ENCODE results near the gene MAP3K19.
A peak's percentile ranks its signal among the peaks of the same experiment; 100 is the strongest.
"Not testable (repeated sequence)": the region's sequence is repeated elsewhere in the genome, so short reads cannot be mapped to it uniquely, and the experiment has no call there.

Gene MAP3K19

GRCh38 chr2:135047300-135047699, at the start of gene MAP3K19:
TSS of gene MAP3K19 (minus strand) at chr2:135047447. CDS start at chr2:135024647, 22,800 bp downstream.
- no peak for DNase-seq

DNA sequence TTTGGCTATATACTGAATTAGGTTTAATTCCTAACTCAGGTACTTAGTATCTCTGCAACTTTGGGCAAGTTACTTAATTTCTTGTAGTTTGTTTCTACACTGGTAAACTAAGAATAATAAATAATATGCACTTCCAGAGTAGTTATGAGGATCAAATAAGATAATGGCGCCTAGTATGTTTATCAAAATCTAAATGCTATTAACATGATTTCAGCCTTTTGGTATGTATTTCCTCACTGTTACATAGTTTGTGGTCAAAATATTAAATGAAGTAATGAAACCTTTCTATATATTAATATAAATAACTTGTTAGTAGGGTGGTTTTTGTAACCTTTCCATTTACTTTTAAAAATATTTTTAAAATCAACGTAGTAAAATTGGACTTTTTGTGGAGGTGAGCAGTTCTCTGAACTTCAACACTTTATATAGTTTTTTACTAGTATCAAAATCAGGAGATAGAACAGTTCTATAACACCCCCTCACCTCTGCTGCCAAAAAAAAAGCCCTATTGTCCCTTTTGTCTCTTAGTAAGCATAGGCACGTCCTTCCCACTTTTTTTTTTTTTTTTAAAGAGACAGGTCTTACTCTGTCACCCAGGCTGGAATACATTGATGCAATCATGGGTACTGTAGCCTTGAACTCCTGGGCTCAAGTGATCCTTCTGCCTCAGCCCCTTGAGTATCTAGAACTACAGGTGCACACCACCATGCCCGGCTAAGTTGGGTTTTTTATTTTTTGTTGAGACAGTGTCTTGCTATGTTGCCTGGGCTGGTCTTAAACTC, 49.6 kb upstream of the MAP3K19 start:
- no peak for DNase-seq

DNA sequence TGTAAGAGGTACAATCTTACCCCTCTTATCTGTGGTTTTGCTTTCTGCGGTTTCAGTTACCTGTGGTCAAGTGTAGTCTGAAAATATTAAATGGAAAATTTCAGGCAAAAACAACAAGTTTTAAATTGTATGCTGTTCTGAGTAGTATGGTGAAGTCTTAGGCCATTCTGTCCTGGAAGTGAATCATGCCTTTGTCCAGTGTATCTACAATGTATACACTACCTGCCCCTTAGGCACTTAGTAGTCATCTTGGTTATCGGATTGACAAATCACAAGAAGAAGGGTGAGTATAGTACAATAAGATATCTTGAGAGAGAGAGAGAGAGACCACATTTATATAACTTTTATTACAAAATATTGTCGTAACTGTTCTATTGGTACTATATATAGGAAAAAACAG, 48.3 kb upstream of the MAP3K19 start:
- no peak for DNase-seq

GRCh38 chr2:135094508-135094907, 47.3 kb upstream of the MAP3K19 start:
- no peak for DNase-seq

DNA sequence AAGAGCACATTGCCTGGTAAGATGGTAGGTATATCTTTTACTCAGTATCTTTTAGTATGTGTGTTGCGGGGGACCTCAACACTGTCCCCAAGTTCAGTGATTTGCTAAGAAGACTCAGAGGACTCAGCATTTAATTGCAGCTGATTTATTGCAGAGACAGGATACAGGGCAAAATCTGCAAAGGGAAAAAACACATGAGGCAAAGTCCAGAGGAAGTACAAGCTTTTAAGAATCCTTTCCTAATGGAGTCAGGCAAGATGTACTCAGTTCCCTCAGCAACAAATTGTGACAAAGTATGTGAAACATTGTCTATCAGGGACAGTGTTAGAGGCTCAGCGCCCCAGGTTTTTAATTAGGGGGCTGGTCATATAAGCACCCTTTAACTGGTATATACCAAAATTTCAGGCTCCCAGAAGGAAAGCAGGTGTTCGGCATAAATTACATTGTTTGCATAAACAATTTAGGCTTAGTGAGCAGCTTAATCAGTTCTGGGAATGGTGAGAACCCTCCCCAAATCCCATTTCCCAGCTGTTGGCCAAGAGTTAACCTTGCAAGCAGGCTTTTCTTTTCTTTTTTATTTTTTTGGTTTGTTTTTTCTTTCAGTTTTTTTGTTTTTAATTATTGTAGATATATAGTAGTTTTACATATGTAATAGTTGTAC, 46.6 kb upstream of the MAP3K19 start:
- no peak for DNase-seq

DNA sequence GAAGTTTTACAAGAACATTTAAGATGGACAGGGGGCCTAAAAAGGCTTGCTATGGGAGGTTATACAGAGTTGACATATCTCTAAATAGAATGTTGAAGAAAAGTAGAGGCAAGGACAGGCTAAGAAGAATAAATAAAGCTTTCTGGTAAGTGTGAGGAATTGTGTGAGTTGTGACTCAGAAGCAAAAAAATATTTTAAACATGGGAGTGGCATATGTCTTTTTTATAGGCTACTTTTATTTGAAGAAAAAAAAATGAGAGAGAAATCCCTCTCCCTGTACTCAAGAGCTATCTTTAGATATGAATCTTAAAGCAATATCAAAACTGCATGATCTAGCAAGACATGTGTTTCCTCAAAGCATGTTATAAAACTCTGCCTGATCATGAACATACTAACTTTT, 45.9 kb upstream of the MAP3K19 start:
- DNase-seq: no peak

GRCh38 chr2:135091681-135092080, 44.4 kb upstream of the MAP3K19 start:
- no peak for DNase-seq

- not testable (repeated sequence) for DNase-seq
Measured at GRCh38 chr2:135089597-135089996, 42.4 kb upstream of the MAP3K19 start.

DNA sequence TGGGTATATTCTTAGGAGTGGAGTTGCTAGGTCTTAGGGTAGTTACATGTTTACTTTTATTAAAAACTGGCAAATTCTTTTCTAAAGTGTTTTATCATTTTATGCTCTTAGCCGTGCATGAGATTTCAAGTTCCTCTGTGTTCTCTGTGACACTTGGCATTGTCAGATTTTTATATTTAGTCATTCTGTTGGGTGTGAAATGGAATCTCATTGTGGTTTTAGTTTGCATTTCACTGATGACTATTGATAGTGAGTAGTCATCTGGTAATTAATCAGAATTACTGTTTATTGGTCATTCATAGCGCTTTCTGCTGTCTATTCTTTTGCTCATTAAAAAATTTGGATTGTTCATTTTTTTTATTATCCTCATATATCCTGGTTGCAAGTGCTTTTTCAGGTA, 39.0 kb upstream of the MAP3K19 start:
- no peak for DNase-seq

DNA sequence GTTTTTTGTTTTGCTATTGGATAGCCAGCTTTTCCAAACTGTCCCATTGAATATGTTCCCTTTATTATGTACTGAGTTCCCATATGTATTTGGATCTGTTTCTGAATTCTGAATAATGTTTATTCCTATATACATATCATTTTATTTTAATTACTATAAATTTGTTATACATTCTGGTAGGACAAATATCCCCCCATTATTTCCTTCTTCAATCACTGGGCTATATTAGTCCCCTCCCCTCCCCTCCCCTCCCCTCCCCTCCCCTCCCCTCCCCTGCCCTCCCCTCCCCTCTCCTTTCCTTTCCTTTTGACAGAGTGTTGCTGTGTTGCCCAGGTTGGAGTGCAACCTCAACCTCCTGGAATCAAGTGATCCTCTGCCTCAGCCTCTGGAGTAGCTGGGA, 31.2 kb upstream of the MAP3K19 start:
- DNase-seq: no peak

DNA sequence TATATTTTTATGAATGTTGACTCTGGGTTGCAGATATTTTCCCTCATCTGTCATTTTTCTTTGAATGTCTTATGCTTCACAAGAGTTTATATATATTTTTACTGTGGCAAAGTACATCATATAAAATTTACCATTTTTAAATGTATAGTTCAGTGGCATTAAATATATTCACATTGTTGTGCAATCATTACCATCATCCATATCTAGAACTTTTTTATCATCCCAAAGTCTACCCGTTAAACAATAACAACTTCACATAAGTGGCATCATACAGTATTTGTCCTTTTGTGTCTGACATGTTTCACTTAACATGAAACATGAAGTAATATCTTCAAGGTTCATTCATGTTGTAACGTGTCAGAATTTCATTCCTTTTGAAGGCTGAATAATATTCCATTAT, 29.3 kb upstream of the MAP3K19 start:
- DNase-seq: no peak

GRCh38 chr2:135074216-135074615, 27.0 kb upstream of the MAP3K19 start:
- no peak for DNase-seq

GRCh38 chr2:135072125-135072997, 25.1 kb upstream of the MAP3K19 start:
- no peak for DNase-seq

- no peak for DNase-seq
Measured at GRCh38 chr2:135066710-135067109, 19.5 kb upstream of the MAP3K19 start.

DNA sequence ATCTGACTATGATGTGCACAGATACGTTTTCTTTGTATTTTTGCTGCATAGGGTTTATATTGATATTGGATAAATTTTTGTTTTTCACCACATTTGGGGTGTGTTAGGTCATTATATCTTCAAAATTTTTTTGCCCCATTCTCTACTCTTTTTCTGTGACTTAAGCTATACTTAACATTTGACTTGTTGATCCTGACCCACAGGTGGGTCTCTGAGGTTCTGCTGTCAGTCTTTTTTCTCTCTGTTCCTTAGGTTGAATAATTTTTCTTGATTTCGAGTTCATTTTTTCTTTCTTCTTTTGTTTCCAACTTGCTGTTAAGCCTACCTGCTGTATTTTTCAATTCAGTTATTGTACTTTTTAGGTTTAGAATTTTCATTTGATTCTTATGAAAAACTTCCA, 16.9 kb upstream of the MAP3K19 start:
- DNase-seq: no peak

DNA sequence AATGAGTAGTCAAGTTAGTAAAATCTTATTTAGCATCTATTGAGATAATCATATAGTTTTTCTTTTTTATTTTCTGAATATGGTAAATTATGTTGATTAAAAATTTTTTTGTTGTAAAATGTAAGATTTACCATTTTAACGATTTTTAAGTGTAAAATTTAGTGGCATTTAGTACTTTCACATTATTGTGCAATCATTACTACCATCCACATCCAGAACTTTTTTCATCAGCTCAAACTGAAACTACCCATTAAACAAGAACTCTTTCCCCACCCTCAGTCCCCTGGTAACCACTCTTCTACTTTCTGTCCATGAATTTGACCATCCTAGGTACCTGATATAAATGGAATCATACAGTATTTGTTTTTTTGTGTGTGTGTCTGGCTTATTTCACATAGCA, 16.0 kb upstream of the MAP3K19 start:
- DNase-seq: no peak

DNA sequence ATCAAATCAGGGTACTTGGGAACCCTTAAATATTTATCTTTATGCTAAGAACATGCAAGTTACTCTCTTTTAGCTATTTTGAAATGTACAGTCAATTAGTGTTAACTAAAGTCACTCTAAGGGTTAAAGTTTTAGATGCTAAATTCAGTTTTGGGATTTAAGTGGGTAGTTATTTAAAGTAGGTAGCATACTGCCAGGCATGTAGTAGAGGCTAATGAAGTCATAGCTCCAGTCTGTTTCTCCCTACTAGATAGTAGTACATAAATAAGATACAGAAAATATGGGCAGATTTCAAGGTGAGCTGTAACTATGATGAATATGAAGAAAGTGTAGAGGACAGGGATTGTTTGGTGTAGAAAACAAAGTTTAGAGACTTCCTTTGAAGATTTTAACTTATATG, 12.3 kb upstream of the MAP3K19 start:
- no peak for DNase-seq

DNA sequence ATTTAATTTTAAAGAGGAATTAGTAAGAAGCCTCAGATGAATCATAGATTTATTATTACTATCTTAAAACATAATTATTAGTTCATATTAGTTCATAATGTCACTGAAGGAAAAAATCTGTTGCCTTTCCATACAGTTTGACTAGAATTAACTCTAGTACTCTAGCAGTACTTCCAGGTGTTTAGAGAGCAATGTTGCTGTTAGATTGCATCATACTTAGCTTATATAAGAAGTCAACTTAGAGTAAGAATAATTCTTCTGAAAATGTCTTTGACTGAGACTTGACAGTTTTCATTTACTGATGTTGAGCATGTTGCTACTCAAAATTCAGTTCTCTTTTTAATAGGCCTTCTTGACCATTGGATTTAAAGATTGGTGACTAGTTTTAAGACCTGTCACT, 9.5 kb upstream of the MAP3K19 start:
- no peak for DNase-seq

DNA sequence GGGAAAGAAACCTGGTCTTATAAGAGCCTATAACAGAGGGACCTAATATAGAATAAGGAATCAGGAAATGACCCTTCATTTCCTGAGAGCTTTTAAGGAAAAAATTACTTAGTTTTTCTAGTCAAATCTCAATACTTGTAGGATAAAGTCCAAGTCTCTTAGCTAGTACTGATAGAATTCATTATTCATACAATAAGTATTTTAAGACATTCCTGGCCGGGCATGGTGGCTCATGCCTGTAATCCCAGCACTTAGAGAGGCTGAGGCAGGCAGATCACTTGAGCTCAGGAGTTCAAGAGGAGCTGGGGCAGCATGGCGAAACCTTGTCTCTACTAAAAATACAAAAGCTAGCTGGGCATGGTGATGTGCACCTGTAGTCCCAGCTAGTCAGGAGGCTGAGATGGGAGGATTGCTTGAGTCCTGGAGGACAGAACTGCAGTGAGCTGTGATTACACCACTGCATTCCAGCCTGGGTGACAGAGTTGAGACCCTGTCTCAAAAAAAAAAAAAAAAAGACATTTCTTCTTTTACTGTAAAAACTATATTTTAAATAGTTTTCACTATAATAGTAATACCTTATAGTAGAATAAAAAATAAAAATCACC, 8.0 kb upstream of the MAP3K19 start:
- no peak for DNase-seq

- DNase-seq: peak; percentile 54
Measured at GRCh38 chr2:135052997-135053474, 5.8 kb upstream of the MAP3K19 start.

DNA sequence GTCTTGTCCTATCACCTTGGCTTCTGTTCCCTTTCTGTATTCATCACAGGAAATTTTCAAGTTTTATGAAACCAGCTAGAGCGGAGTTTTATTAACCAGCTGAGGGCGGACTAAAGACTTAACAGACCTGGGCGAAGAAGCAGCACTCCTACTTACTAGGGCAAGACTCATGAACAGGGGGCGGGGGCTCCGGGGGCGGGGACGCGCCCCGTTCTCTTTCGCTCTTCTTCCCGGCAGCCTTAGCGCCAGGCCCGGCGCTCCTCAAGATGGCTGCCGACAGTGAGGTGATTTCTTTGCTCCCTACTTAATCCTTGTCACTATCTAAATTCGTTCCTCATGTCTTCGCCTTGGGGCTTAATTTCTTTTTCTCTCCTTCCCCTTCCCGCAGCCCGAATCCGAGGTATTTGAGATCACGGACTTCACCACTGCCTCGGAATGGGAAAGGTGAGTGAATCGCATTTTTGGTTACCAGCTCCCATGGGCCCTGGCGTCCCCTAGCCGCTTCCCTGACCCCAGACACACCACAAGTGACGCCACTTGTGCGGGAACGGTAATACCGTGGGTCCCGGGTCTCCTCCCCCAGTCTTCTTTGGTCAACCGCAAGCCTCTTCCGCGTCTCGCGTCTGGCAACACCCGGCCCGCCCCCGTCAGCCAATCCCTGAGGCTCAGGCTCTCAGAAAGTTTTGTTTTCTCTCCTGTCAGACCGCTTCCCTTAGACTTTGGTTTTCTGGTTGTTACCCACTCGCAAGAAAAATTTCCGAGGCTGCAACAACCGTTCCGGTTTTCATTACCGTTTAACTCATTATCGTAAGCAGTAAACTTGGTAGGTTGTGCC, 5.0 kb upstream of the MAP3K19 start, which contains the start of gene RAB3GAP1:
TSS of gene RAB3GAP1 (plus strand) at position 251 of the 835 bp plus-strand sequence. CDS start at position 267, 16 bp downstream.
- peak; percentile 94 for DNase-seq

GRCh38 chr2:135050684-135051083, 3.4 kb upstream of the MAP3K19 start:
- no peak for DNase-seq

Data from stimulated activated CD4-positive, alpha-beta T cell treated with anti-CD3 and anti-CD28 coated beads, Interleukin-15, amount 100 ng/mL, for 24 hours (primary cell).